ENCODE data around the gene CEP85L. TPM values are rescaled to one million over a fixed set of nuclear protein-coding genes. Genes with fewer than 3 reads are reported as not detected.

CEP85L gene
- total RNA-seq, 2 experiments from 2014 or later, result 48.9 to 53.1 TPM

- POLR2A ChIA-PET, result no interaction called here
- Mint-ChIP-seq H3K4me3 (no peak overlapping the region), H3K36me3 (peaks cover 48% of the 10 kb centered on the region)
Observed at GRCh38 chr6:118596774-118597320, 54.5 kb downstream of the CEP85L start.

GRCh38 chr6:118594877-118595276 is 56.5 kb downstream of the CEP85L start:
- POLR2A ChIA-PET, result no interaction called here
- no peak overlapping the region for H3K27ac Mint-ChIP-seq
- peaks cover 10% of the 10 kb centered on the region for H3K4me1 Mint-ChIP-seq

More at GRCh38 chr6:118596774-118597320, 54.5 kb downstream of the CEP85L start:
- H3K4me1 Mint-ChIP-seq, result peaks cover 7% of the 10 kb centered on the region
- ATAC-seq (ENCODE audit: low read depth) (no peak), DNase-seq (no peak)
- H3K27ac Mint-ChIP-seq, result no peak overlapping the region
- peaks cover 8% of the 10 kb centered on the region for H3K9me3 Mint-ChIP-seq
- no peaks in the 10 kb centered on the region for H3K27me3 Mint-ChIP-seq

GRCh38 chr6:118591897-118592296 is 59.5 kb downstream of the CEP85L start:
- peaks cover 2% of the 10 kb centered on the region for H3K9me3 Mint-ChIP-seq
- no peak overlapping the region for H3K27ac Mint-ChIP-seq
- DNase-seq (no peak), ATAC-seq (ENCODE audit: low read depth) (no peak)
- H3K4me3 Mint-ChIP-seq, result no peak overlapping the region
- POLR2A ChIA-PET, result interaction anchor here (0.7 kb wide), 1 partner anchor 110 kb away, joined by 4 read pairs; no protein-coding TSS in a partner anchor
- no peaks in the 10 kb centered on the region for H3K27me3 Mint-ChIP-seq
- peaks cover 7% of the 10 kb centered on the region for H3K4me1 Mint-ChIP-seq
- H3K36me3 Mint-ChIP-seq, result peaks cover 51% of the 10 kb centered on the region

More at GRCh38 chr6:118594877-118595276, 56.5 kb downstream of the CEP85L start:
- DNase-seq, result no peak
- no peak overlapping the region for H3K4me3 Mint-ChIP-seq
- ATAC-seq (ENCODE audit: low read depth), result no peak
- H3K27me3 Mint-ChIP-seq, result no peaks in the 10 kb centered on the region
- H3K9me3 Mint-ChIP-seq, result peaks cover 8% of the 10 kb centered on the region
- H3K36me3 Mint-ChIP-seq, result peaks cover 56% of the 10 kb centered on the region

- Mint-ChIP-seq H3K4me3 (no peak overlapping the region), H3K9me3 (peaks cover 1% of the 10 kb centered on the region)
- POLR2A ChIA-PET, result no interaction called here
Observed at GRCh38 chr6:118589649-118590365, 61.6 kb downstream of the CEP85L start.

GRCh38 chr6:118589186-118589585 is 62.2 kb downstream of the CEP85L start:
- peaks cover 1% of the 10 kb centered on the region for H3K9me3 Mint-ChIP-seq
- DNase-seq (no peak), ATAC-seq (ENCODE audit: low read depth) (no peak)
- peaks cover 56% of the 10 kb centered on the region for H3K36me3 Mint-ChIP-seq
- POLR2A ChIA-PET, result no interaction called here
- no peak overlapping the region for H3K4me3 Mint-ChIP-seq
- peaks cover 8% of the 10 kb centered on the region for H3K4me1 Mint-ChIP-seq
- no peaks in the 10 kb centered on the region for H3K27me3 Mint-ChIP-seq
- H3K27ac Mint-ChIP-seq, result no peak overlapping the region

More at GRCh38 chr6:118589649-118590365, 61.6 kb downstream of the CEP85L start:
- ATAC-seq (ENCODE audit: low read depth), result no peak
- H3K4me1 Mint-ChIP-seq, result peaks cover 8% of the 10 kb centered on the region
- H3K36me3 Mint-ChIP-seq, result peaks cover 56% of the 10 kb centered on the region
- DNase-seq, result no peak
- H3K27ac Mint-ChIP-seq, result no peak overlapping the region
- H3K27me3 Mint-ChIP-seq, result no peaks in the 10 kb centered on the region

GRCh38 chr6:118588626-118589025 is 62.8 kb downstream of the CEP85L start:
- POLR2A ChIA-PET, result no interaction called here
- Mint-ChIP-seq H3K27ac (no peak overlapping the region), H3K9me3 (peaks cover 1% of the 10 kb centered on the region), H3K4me1 (peaks cover 4% of the 10 kb centered on the region), H3K27me3 (no peaks in the 10 kb centered on the region), H3K4me3 (no peak overlapping the region), H3K36me3 (peaks cover 54% of the 10 kb centered on the region)
- no peak for ATAC-seq (ENCODE audit: low read depth)
- DNase-seq, result no peak

- peaks cover 4% of the 10 kb centered on the region for H3K4me1 Mint-ChIP-seq
- no peak overlapping the region for H3K4me3 Mint-ChIP-seq
- peaks cover 47% of the 10 kb centered on the region for H3K36me3 Mint-ChIP-seq
- POLR2A ChIA-PET, result no interaction called here
- no peaks in the 10 kb centered on the region for H3K27me3 Mint-ChIP-seq
- DNase-seq (no peak), ATAC-seq (ENCODE audit: low read depth) (no peak)
- H3K27ac Mint-ChIP-seq, result no peak overlapping the region
- peaks cover 1% of the 10 kb centered on the region for H3K9me3 Mint-ChIP-seq
Observed at GRCh38 chr6:118586746-118587485, 64.5 kb downstream of the CEP85L start.

GRCh38 chr6:118584911-118585310 is 66.5 kb downstream of the CEP85L start:
- H3K27ac Mint-ChIP-seq, result no peak overlapping the region
- H3K27me3 Mint-ChIP-seq, result no peaks in the 10 kb centered on the region
- POLR2A ChIA-PET, result no interaction called here
- H3K4me1 Mint-ChIP-seq, result peaks cover 4% of the 10 kb centered on the region
- H3K4me3 Mint-ChIP-seq, result no peak overlapping the region
- no peak for ATAC-seq (ENCODE audit: low read depth)
- no peak for DNase-seq
- peaks cover 8% of the 10 kb centered on the region for H3K9me3 Mint-ChIP-seq
- peaks cover 50% of the 10 kb centered on the region for H3K36me3 Mint-ChIP-seq

GRCh38 chr6:118581489-118581959 is 69.9 kb downstream of the CEP85L start:
- DNase-seq, result no peak
- no peak for ATAC-seq (ENCODE audit: low read depth)
- H3K4me1 Mint-ChIP-seq, result peaks cover 6% of the 10 kb centered on the region
- peaks cover 23% of the 10 kb centered on the region for H3K9me3 Mint-ChIP-seq
- H3K4me3 Mint-ChIP-seq, result no peak overlapping the region
- no peaks in the 10 kb centered on the region for H3K27me3 Mint-ChIP-seq
- H3K27ac Mint-ChIP-seq, result no peak overlapping the region
- H3K36me3 Mint-ChIP-seq, result peaks cover 70% of the 10 kb centered on the region
- POLR2A ChIA-PET, result no interaction called here

GRCh38 chr6:118580585-118581419 is 70.6 kb downstream of the CEP85L start:
- Mint-ChIP-seq H3K9me3 (peaks cover 27% of the 10 kb centered on the region), H3K4me1 (peaks cover 5% of the 10 kb centered on the region), H3K27ac (no peak overlapping the region), H3K4me3 (no peak overlapping the region), H3K36me3 (peaks cover 71% of the 10 kb centered on the region), H3K27me3 (no peaks in the 10 kb centered on the region)
- ATAC-seq (ENCODE audit: low read depth) (peak; percentile 54), DNase-seq (no peak)
- POLR2A ChIA-PET, result no interaction called here

- Mint-ChIP-seq H3K36me3 (peaks cover 72% of the 10 kb centered on the region), H3K4me1 (peaks cover 5% of the 10 kb centered on the region), H3K27me3 (no peaks in the 10 kb centered on the region), H3K9me3 (peaks cover 33% of the 10 kb centered on the region), H3K4me3 (no peak overlapping the region), H3K27ac (no peak overlapping the region)
- DNase-seq, result no peak
- POLR2A ChIA-PET, result no interaction called here
- ATAC-seq (ENCODE audit: low read depth), result no peak
Observed at GRCh38 chr6:118579786-118580185, 71.6 kb downstream of the CEP85L start.

- H3K27ac Mint-ChIP-seq, result no peak overlapping the region
- peaks cover 81% of the 10 kb centered on the region for H3K36me3 Mint-ChIP-seq
- H3K4me3 Mint-ChIP-seq, result no peak overlapping the region
- POLR2A ChIA-PET, result no interaction called here
- H3K4me1 Mint-ChIP-seq, result peaks cover 8% of the 10 kb centered on the region
- peaks cover 42% of the 10 kb centered on the region for H3K9me3 Mint-ChIP-seq
- no peaks in the 10 kb centered on the region for H3K27me3 Mint-ChIP-seq
- DNase-seq, result no peak
- ATAC-seq (ENCODE audit: low read depth), result no peak
Observed at GRCh38 chr6:118578617-118579016, 72.8 kb downstream of the CEP85L start.

GRCh38 chr6:118577972-118578371 is 73.4 kb downstream of the CEP85L start:
- POLR2A ChIA-PET, result no interaction called here
- no peak overlapping the region for H3K27ac Mint-ChIP-seq
- H3K36me3 Mint-ChIP-seq, result peaks cover 85% of the 10 kb centered on the region
- H3K27me3 Mint-ChIP-seq, result no peaks in the 10 kb centered on the region
- H3K9me3 Mint-ChIP-seq, result peaks cover 42% of the 10 kb centered on the region
- peaks cover 8% of the 10 kb centered on the region for H3K4me1 Mint-ChIP-seq
- no peak overlapping the region for H3K4me3 Mint-ChIP-seq
- no peak for ATAC-seq (ENCODE audit: low read depth)
- no peak for DNase-seq

All from activated naive CD8-positive, alpha-beta T cell treated with anti-CD3 and anti-CD28 coated beads, Interleukin-2, amount 10 ng/mL, durations not matched to agents 7 days and 5 days (primary cell).